ENCODE measurements around the gene OSTN. TPM values are rescaled to one million over a fixed set of nuclear protein-coding genes. Genes with fewer than 3 reads are reported as not detected.

OSTN gene
- total and polyA plus RNA-seq, 2 experiments from 2014 or later = not detected

DNA sequence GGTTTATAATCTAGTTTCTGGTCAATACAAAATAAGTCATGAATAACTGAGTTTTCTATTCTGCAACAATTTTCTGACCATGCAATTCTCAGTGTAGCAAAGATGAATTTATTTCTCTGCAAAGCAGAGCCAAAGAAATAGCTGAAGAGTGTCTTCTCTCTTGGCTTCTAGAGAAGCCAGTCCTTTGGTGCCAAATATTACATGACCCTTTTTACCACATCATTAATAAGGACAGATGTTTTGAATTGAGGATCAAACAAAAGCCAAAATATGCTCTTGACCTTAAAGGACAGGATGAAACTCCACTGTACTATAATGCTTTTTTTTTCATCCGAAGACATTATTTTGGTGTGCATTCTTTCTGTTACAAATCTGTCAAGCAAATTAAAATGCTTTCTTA is 40.2 kb upstream of the OSTN start:
- DNase-seq (ENCODE audit: low spot score) (no peak), ATAC-seq (no peak)
- no peak overlapping the region for H3K4me3 Mint-ChIP-seq
- H3K79me2 ChIP-seq (replicated peaks; ENCODE audit: insufficient read depth) = no peaks in the 10 kb centered on the region
- no peak overlapping the region for H3K4me2 ChIP-seq
- H3K36me3 ChIP-seq (ENCODE audit: insufficient read depth) = no peaks in the 10 kb centered on the region
- H3K9me2 ChIP-seq (ENCODE audit: insufficient read depth) = no peaks in the 10 kb centered on the region
- H3K27ac ChIP-seq (ENCODE audit: low read depth) = no peak overlapping the region
- H3K27me3 ChIP-seq (ENCODE audit: insufficient read depth) = no peaks in the 10 kb centered on the region
- H3K4me1 Mint-ChIP-seq = no peaks in the 10 kb centered on the region
- no peak overlapping the region for H3K27ac Mint-ChIP-seq
- H3F3A ChIP-seq (replicated peaks; ENCODE audit: low read depth) = no peaks in the 10 kb centered on the region
- H3K27me3 Mint-ChIP-seq (ENCODE audit: insufficient read depth, low read depth, poor library complexity) = no peaks in the 10 kb centered on the region
- H3K36me3 Mint-ChIP-seq (ENCODE audit: low read depth) = peaks cover 18% of the 10 kb centered on the region
- TF ChIP-seq NANOG (IDR thresholded peaks at IDR 0.05; ENCODE audit: borderline replicate concordance) = no peak
- TF ChIP-seq, protein P1, sequence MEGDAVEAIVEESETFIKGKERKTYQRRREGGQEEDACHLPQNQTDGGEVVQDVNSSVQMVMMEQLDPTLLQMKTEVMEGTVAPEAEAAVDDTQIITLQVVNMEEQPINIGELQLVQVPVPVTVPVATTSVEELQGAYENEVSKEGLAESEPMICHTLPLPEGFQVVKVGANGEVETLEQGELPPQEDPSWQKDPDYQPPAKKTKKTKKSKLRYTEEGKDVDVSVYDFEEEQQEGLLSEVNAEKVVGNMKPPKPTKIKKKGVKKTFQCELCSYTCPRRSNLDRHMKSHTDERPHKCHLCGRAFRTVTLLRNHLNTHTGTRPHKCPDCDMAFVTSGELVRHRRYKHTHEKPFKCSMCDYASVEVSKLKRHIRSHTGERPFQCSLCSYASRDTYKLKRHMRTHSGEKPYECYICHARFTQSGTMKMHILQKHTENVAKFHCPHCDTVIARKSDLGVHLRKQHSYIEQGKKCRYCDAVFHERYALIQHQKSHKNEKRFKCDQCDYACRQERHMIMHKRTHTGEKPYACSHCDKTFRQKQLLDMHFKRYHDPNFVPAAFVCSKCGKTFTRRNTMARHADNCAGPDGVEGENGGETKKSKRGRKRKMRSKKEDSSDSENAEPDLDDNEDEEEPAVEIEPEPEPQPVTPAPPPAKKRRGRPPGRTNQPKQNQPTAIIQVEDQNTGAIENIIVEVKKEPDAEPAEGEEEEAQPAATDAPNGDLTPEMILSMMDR (conservative IDR thresholded peaks at IDR 0.05; ENCODE audit: low read depth in 2 of 2) = no peak
- TF ChIP-seq, protein P2, sequence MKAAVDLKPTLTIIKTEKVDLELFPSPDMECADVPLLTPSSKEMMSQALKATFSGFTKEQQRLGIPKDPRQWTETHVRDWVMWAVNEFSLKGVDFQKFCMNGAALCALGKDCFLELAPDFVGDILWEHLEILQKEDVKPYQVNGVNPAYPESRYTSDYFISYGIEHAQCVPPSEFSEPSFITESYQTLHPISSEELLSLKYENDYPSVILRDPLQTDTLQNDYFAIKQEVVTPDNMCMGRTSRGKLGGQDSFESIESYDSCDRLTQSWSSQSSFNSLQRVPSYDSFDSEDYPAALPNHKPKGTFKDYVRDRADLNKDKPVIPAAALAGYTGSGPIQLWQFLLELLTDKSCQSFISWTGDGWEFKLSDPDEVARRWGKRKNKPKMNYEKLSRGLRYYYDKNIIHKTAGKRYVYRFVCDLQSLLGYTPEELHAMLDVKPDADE (IDR thresholded peaks at IDR 0.05) = no peak
- TF ChIP-seq, protein P3, sequence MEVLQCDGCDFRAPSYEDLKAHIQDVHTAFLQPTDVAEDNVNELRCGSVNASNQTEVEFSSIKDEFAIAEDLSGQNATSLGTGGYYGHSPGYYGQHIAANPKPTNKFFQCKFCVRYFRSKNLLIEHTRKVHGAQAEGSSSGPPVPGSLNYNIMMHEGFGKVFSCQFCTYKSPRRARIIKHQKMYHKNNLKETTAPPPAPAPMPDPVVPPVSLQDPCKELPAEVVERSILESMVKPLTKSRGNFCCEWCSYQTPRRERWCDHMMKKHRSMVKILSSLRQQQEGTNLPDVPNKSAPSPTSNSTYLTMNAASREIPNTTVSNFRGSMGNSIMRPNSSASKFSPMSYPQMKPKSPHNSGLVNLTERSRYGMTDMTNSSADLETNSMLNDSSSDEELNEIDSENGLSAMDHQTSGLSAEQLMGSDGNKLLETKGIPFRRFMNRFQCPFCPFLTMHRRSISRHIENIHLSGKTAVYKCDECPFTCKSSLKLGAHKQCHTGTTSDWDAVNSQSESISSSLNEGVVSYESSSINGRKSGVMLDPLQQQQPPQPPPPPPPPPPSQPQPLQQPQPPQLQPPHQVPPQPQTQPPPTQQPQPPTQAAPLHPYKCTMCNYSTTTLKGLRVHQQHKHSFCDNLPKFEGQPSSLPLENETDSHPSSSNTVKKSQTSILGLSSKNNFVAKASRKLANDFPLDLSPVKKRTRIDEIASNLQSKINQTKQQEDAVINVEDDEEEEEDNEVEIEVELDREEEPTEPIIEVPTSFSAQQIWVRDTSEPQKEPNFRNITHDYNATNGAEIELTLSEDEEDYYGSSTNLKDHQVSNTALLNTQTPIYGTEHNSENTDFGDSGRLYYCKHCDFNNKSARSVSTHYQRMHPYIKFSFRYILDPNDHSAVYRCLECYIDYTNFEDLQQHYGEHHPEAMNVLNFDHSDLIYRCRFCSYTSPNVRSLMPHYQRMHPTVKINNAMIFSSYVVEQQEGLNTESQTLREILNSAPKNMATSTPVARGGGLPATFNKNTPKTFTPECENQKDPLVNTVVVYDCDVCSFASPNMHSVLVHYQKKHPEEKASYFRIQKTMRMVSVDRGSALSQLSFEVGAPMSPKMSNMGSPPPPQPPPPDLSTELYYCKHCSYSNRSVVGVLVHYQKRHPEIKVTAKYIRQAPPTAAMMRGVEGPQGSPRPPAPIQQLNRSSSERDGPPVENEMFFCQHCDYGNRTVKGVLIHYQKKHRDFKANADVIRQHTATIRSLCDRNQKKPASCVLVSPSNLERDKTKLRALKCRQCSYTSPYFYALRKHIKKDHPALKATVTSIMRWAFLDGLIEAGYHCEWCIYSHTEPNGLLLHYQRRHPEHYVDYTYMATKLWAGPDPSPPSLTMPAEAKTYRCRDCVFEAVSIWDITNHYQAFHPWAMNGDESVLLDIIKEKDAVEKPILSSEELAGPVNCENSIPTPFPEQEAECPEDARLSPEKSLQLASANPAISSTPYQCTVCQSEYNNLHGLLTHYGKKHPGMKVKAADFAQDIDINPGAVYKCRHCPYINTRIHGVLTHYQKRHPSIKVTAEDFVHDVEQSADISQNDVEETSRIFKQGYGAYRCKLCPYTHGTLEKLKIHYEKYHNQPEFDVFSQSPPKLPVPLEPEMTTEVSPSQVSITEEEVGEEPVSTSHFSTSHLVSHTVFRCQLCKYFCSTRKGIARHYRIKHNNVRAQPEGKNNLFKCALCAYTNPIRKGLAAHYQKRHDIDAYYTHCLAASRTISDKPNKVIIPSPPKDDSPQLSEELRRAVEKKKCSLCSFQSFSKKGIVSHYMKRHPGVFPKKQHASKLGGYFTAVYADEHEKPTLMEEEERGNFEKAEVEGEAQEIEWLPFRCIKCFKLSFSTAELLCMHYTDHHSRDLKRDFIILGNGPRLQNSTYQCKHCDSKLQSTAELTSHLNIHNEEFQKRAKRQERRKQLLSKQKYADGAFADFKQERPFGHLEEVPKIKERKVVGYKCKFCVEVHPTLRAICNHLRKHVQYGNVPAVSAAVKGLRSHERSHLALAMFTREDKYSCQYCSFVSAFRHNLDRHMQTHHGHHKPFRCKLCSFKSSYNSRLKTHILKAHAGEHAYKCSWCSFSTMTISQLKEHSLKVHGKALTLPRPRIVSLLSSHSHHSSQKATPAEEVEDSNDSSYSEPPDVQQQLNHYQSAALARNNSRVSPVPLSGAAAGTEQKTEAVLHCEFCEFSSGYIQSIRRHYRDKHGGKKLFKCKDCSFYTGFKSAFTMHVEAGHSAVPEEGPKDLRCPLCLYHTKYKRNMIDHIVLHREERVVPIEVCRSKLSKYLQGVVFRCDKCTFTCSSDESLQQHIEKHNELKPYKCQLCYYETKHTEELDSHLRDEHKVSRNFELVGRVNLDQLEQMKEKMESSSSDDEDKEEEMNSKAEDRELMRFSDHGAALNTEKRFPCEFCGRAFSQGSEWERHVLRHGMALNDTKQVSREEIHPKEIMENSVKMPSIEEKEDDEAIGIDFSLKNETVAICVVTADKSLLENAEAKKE (CRISPR knock-in tag; IDR thresholded peaks at IDR 0.05) = no peak
- TF ChIP-seq, protein P4, sequence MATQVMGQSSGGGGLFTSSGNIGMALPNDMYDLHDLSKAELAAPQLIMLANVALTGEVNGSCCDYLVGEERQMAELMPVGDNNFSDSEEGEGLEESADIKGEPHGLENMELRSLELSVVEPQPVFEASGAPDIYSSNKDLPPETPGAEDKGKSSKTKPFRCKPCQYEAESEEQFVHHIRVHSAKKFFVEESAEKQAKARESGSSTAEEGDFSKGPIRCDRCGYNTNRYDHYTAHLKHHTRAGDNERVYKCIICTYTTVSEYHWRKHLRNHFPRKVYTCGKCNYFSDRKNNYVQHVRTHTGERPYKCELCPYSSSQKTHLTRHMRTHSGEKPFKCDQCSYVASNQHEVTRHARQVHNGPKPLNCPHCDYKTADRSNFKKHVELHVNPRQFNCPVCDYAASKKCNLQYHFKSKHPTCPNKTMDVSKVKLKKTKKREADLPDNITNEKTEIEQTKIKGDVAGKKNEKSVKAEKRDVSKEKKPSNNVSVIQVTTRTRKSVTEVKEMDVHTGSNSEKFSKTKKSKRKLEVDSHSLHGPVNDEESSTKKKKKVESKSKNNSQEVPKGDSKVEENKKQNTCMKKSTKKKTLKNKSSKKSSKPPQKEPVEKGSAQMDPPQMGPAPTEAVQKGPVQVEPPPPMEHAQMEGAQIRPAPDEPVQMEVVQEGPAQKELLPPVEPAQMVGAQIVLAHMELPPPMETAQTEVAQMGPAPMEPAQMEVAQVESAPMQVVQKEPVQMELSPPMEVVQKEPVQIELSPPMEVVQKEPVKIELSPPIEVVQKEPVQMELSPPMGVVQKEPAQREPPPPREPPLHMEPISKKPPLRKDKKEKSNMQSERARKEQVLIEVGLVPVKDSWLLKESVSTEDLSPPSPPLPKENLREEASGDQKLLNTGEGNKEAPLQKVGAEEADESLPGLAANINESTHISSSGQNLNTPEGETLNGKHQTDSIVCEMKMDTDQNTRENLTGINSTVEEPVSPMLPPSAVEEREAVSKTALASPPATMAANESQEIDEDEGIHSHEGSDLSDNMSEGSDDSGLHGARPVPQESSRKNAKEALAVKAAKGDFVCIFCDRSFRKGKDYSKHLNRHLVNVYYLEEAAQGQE (IDR thresholded peaks at IDR 0.05; ENCODE audit: unreplicated experiment) = no peak
- TF ChIP-seq ZNF114 (CRISPR knock-in tag; IDR thresholded peaks at IDR 0.05) = no peak
- no peak for TF ChIP-seq JUNB (IDR thresholded peaks at IDR 0.05; ENCODE audit: unreplicated experiment)
- no peak for TF ChIP-seq ZNF331 (CRISPR knock-in tag; IDR thresholded peaks at IDR 0.05; ENCODE audit: low read depth)
- TF ChIP-seq EZH2 (IDR thresholded peaks at IDR 0.05; ENCODE audit: low read depth, unreplicated experiment) = no peak
- no peak for TF ChIP-seq POLR2AphosphoS5 (IDR thresholded peaks at IDR 0.05; ENCODE audit: low read depth)
- TF ChIP-seq STAT1 (IDR thresholded peaks at IDR 0.05; ENCODE audit: unreplicated experiment) = no peak
- TF ChIP-seq CREB1 (CRISPR knock-in tag; IDR thresholded peaks at IDR 0.05; ENCODE audit: low read depth) = no peak
- TF ChIP-seq EZH2phosphoT487 (IDR thresholded peaks at IDR 0.05; ENCODE audit: unreplicated experiment) = no peak
- no peak overlapping the region for H3K4me3 ChIP-seq
- H3K9me3 Mint-ChIP-seq = peaks cover 23% of the 10 kb centered on the region
- H3K4me1 ChIP-seq (ENCODE audit: insufficient read depth) = no peaks in the 10 kb centered on the region
- H4K20me1 ChIP-seq (replicated peaks; ENCODE audit: insufficient read depth) = no peaks in the 10 kb centered on the region
- H2AFZ ChIP-seq = no peak overlapping the region

All from GM23338 (cell line).